ENCODE results near the gene C1orf174. TPM values are rescaled to one million over a fixed set of nuclear protein-coding genes. Genes with fewer than 3 reads are reported as not detected.

The C1orf174 gene
- total and polyA plus RNA-seq, 2 experiments from 2014 or later, result 20.7 to 23.6 TPM

DNA sequence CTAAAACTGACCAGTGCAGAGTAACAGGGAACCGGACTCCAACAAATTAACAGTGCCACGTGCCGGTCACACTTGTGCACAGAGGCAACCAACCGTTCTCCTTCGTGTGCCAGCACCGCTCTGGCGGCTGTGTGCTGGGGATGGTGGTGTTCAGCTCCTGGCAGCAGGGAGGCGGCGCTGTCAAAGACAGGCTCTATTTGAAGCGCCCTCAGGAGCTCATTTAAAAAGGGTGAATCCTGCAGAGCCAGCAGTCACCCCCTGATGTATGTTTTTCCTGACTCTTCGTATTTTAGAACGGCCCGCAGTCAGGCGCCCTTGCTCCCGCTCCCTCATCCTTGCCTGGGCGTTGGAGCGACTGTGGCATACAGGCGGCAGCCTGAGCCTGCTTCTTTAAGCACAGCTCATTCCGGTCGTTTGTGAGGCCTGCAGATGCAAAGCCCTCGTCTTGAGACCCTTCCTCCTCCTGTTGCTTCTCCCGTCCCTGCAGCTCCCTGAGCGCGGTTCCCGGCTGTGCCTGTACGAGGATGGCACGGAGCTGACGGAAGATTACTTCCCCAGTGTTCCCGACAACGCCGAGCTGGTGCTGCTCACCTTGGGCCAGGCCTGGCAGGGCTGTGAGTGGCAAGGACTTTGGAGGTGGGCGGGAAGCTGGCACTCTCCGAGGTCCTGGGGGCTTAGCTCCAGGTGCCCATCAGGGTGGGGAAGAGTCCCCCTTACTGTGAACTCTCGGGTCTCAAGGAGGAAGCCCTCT, 41.7 kb downstream of the C1orf174 start:
- peaks cover 58% of the 10 kb centered on the region for H3K79me2 ChIP-seq
- peak overlapping the region; percentile 70 for H2AFZ ChIP-seq
- H3K4me3 ChIP-seq, result peak overlapping the region; percentile 78
- H3K36me3 ChIP-seq (replicated peaks; ENCODE audit: insufficient read depth, low read depth), result no peaks in the 10 kb centered on the region
- H3K27ac ChIP-seq, result no peak overlapping the region
- peaks cover 11% of the 10 kb centered on the region for H4K20me1 ChIP-seq (ENCODE audit: insufficient read depth, poor library complexity, severe bottlenecking)
- peak overlapping the region; percentile 87 for H3K4me2 ChIP-seq
- no peak for TF ChIP-seq EZH2phosphoT487 (IDR thresholded peaks at IDR 0.05; ENCODE audit: low read depth, severe bottlenecking, unreplicated experiment)
- TF ChIP-seq, protein P1, sequence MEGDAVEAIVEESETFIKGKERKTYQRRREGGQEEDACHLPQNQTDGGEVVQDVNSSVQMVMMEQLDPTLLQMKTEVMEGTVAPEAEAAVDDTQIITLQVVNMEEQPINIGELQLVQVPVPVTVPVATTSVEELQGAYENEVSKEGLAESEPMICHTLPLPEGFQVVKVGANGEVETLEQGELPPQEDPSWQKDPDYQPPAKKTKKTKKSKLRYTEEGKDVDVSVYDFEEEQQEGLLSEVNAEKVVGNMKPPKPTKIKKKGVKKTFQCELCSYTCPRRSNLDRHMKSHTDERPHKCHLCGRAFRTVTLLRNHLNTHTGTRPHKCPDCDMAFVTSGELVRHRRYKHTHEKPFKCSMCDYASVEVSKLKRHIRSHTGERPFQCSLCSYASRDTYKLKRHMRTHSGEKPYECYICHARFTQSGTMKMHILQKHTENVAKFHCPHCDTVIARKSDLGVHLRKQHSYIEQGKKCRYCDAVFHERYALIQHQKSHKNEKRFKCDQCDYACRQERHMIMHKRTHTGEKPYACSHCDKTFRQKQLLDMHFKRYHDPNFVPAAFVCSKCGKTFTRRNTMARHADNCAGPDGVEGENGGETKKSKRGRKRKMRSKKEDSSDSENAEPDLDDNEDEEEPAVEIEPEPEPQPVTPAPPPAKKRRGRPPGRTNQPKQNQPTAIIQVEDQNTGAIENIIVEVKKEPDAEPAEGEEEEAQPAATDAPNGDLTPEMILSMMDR (IDR thresholded peaks at IDR 0.05; ENCODE audit: poor library complexity), result peak; percentile 29
- no peaks in the 10 kb centered on the region for H3K9me3 ChIP-seq (ENCODE audit: low read depth)
- no peaks in the 10 kb centered on the region for H3K9me2 ChIP-seq (replicated peaks; ENCODE audit: insufficient read depth)
- peak; percentile 40 for DNase-seq (ENCODE audit: low spot score)
- WGBS (ENCODE audit: low lambda C conversion rate, missing lambda C conversion rate), result 73% methylated on average over 33 of the region's 34 CpGs
- no peaks in the 10 kb centered on the region for H3K27me3 ChIP-seq
- H3K4me1 ChIP-seq (ENCODE audit: insufficient read depth), result peaks cover 16% of the 10 kb centered on the region

DNA sequence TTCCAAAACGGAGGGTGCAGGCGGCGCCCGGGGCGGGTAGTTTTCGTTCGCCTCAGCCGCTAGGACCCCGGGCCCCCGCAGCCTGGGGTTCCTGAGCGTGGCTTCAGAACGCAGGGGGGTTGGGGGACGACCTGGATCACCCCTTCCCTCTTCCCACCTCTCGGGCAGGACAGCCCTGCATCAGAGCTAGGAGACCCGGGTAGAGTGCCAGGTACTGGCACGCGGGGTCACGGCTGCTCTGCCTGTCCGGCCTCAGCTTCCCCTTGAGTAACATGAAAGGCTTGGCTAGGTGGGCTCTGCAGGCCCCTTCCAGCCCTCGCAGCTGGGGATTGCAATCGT, 42.3 kb downstream of the C1orf174 start:
- Histone ChIP-seq H3K27ac (no peak overlapping the region), H3K27me3 (no peaks in the 10 kb centered on the region), H3K4me3 (peak overlapping the region; percentile 78), H2AFZ (peak overlapping the region; percentile 70), H3K4me2 (peak overlapping the region; percentile 87), H3K9me3 (ENCODE audit: low read depth) (no peaks in the 10 kb centered on the region), H3K79me2 (peaks cover 64% of the 10 kb centered on the region), H3K4me1 (ENCODE audit: insufficient read depth) (peaks cover 16% of the 10 kb centered on the region), H4K20me1 (ENCODE audit: insufficient read depth, poor library complexity, severe bottlenecking) (peaks cover 11% of the 10 kb centered on the region), H3K36me3 (replicated peaks; ENCODE audit: insufficient read depth, low read depth) (no peaks in the 10 kb centered on the region), H3K9me2 (replicated peaks; ENCODE audit: insufficient read depth) (no peaks in the 10 kb centered on the region)
- TF ChIP-seq EZH2 (IDR thresholded peaks at IDR 0.05; ENCODE audit: borderline replicate concordance), result no peak
- no peak for TF ChIP-seq EZH2phosphoT487 (IDR thresholded peaks at IDR 0.05; ENCODE audit: low read depth, severe bottlenecking, unreplicated experiment)
- TF ChIP-seq, protein P1 (IDR thresholded peaks at IDR 0.05; ENCODE audit: poor library complexity), result no peak
- WGBS (ENCODE audit: low lambda C conversion rate, missing lambda C conversion rate), result 12% methylated on average over 21 of the region's 21 CpGs
- DNase-seq (ENCODE audit: low spot score), result no peak

DNA sequence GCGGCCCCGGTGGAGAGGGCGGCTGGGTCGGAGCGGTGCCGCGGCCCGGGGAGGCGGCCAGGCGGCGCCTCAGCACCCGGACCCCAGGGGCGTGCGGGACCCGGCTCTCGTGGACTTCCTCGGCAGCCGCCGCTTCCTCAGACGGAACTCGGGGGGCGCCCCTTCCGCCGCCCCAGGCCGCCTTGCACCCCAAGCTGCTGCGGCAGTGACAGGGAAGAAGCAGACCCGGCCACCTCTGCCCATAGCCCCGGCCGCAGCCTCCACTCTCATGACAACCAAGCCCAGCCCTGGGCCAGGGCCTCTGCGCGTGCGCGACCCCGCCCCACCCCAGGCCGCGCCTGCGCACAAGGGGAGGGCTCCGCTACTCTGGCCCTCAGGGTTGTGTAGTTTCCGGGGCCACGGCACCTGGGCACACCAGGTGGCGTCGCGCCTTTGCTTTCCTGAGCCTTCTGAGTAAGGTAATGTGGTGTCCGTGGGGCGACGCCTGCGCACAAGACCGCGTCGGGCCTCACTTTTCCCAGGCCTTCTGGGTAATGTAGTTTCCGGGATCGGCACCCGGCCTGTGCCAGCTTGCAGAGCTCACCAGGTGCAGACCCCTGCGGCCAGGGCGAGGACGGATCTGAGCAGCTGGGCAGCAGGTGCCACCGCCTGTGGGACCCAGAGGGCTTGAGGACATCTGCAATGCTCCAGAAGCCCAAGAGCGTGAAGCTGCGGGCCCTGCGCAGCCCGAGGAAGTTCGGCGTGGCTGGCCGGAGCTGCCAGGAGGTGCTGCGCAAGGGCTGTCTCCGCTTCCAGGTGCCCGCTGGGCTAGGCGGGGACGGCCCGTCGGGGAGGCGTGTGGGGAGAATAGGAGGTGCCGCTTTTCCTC, 42.9 kb downstream of the C1orf174 start, which contains the start of the genes CEP104 and DFFB:
Gene CEP104, minus strand, starts transcription at position 289 of the 868 bp plus-strand sequence. CDS start 4,804 bp downstream, outside the sequence.
Gene DFFB, plus strand, starts transcription at position 554 of the 868 bp plus-strand sequence. Its CDS starts 128 bp downstream, at position 682.
- peak; percentile 97 for DNase-seq (ENCODE audit: low spot score)
- Histone ChIP-seq H3K79me2 (peaks cover 70% of the 10 kb centered on the region), H3K9me2 (replicated peaks; ENCODE audit: insufficient read depth) (no peaks in the 10 kb centered on the region), H3K27me3 (no peaks in the 10 kb centered on the region), H3K9me3 (ENCODE audit: low read depth) (no peaks in the 10 kb centered on the region), H3K4me1 (ENCODE audit: insufficient read depth) (peaks cover 16% of the 10 kb centered on the region), H3K36me3 (replicated peaks; ENCODE audit: insufficient read depth, low read depth) (no peaks in the 10 kb centered on the region), H3K4me2 (peak within 1 kb of the TSS; percentile 87), H4K20me1 (ENCODE audit: insufficient read depth, poor library complexity, severe bottlenecking) (peaks cover 11% of the 10 kb centered on the region), H3K27ac (no peak within 1 kb of the TSS), H3K4me3 (peak within 1 kb of the TSS; percentile 78), H2AFZ (peak within 1 kb of the TSS; percentile 70)
- TF ChIP-seq, protein P1 (IDR thresholded peaks at IDR 0.05; ENCODE audit: poor library complexity), result peak; percentile 35
- TF ChIP-seq EZH2 (IDR thresholded peaks at IDR 0.05; ENCODE audit: borderline replicate concordance), result no peak
- WGBS (ENCODE audit: low lambda C conversion rate, missing lambda C conversion rate), result under 1% methylated on average over 52 of the region's 73 CpGs

Measured in hepatocyte (in vitro differentiated cells).